ENCODE data around the gene DAPK1.

DAPK1 gene

DNA sequence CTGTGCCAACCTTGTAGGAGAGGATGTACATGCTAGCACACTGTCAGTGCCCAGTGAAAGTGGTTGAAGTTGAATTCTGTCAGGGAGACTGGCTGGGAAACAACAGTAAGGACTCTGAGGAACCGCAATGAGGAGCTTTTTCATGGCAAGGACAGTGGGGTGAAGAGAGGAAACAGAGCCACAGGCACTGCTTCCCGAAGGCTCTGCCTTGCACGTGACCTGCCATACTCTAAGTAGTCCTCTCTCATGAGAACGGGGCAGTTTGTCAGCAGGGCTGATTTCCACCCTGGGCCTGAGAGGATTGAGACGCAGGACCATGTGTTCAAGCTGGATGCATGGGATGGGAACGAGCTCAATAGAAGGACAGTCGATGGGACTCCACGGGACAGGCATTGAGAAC lies 121.7 kb downstream of the DAPK1 start:
- H3K9me2 ChIP-seq (ENCODE audit: low read depth, low read length) = no peaks in the 10 kb centered on the region
- no peaks in the 10 kb centered on the region for H4K20me1 ChIP-seq (ENCODE audit: insufficient read depth, low read length)
- H3K4me2 ChIP-seq (ENCODE audit: low read length) = no peak overlapping the region
- no peak overlapping the region for H3K4me3 ChIP-seq (ENCODE audit: low read depth, low read length, poor library complexity, severe bottlenecking)
- no peak overlapping the region for H3K9ac ChIP-seq (ENCODE audit: low read length)
- no peak overlapping the region for H3K27ac ChIP-seq (ENCODE audit: low read depth, low read length, poor library complexity, severe bottlenecking)
- H3K79me2 ChIP-seq (ENCODE audit: insufficient read depth, low read length) = no peaks in the 10 kb centered on the region
- no peak overlapping the region for H2AFZ ChIP-seq (ENCODE audit: low read length)
- no peaks in the 10 kb centered on the region for H3K36me3 ChIP-seq (ENCODE audit: insufficient read depth, low read length)
- H3K27me3 ChIP-seq (ENCODE audit: insufficient read depth, low read length) = no peaks in the 10 kb centered on the region
- H3K9me3 ChIP-seq (ENCODE audit: low read length) = no peaks in the 10 kb centered on the region
- H3F3A ChIP-seq (ENCODE audit: insufficient read depth, low read length) = no peaks in the 10 kb centered on the region
- TF ChIP-seq, protein P1, sequence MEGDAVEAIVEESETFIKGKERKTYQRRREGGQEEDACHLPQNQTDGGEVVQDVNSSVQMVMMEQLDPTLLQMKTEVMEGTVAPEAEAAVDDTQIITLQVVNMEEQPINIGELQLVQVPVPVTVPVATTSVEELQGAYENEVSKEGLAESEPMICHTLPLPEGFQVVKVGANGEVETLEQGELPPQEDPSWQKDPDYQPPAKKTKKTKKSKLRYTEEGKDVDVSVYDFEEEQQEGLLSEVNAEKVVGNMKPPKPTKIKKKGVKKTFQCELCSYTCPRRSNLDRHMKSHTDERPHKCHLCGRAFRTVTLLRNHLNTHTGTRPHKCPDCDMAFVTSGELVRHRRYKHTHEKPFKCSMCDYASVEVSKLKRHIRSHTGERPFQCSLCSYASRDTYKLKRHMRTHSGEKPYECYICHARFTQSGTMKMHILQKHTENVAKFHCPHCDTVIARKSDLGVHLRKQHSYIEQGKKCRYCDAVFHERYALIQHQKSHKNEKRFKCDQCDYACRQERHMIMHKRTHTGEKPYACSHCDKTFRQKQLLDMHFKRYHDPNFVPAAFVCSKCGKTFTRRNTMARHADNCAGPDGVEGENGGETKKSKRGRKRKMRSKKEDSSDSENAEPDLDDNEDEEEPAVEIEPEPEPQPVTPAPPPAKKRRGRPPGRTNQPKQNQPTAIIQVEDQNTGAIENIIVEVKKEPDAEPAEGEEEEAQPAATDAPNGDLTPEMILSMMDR (IDR thresholded peaks at IDR 0.05; ENCODE audit: low read length) = no peak
- TF ChIP-seq EZH2 (IDR thresholded peaks at IDR 0.05; ENCODE audit: borderline replicate concordance, low read length) = no peak
- H3K4me1 ChIP-seq (ENCODE audit: insufficient read depth, low read length, severe bottlenecking) = no peaks in the 10 kb centered on the region

GRCh38 chr9:87620731-87621322 lies 123.2 kb downstream of the DAPK1 start:
- Histone ChIP-seq H3K4me1 (ENCODE audit: insufficient read depth, low read length, severe bottlenecking) (no peaks in the 10 kb centered on the region), H3K36me3 (ENCODE audit: insufficient read depth, low read length) (no peaks in the 10 kb centered on the region), H3F3A (ENCODE audit: insufficient read depth, low read length) (no peaks in the 10 kb centered on the region), H3K9me3 (ENCODE audit: low read length) (no peaks in the 10 kb centered on the region), H3K9me2 (ENCODE audit: low read depth, low read length) (no peaks in the 10 kb centered on the region), H3K4me2 (ENCODE audit: low read length) (no peak overlapping the region), H3K27ac (ENCODE audit: low read depth, low read length, poor library complexity, severe bottlenecking) (no peak overlapping the region), H3K4me3 (ENCODE audit: low read depth, low read length, poor library complexity, severe bottlenecking) (no peak overlapping the region), H3K9ac (ENCODE audit: low read length) (no peak overlapping the region), H4K20me1 (ENCODE audit: insufficient read depth, low read length) (no peaks in the 10 kb centered on the region), H3K27me3 (ENCODE audit: insufficient read depth, low read length) (no peaks in the 10 kb centered on the region), H2AFZ (ENCODE audit: low read length) (no peak overlapping the region), H3K79me2 (ENCODE audit: insufficient read depth, low read length) (no peaks in the 10 kb centered on the region)
- TF ChIP-seq, protein P1 (IDR thresholded peaks at IDR 0.05; ENCODE audit: low read length) = no peak
- TF ChIP-seq EZH2 (IDR thresholded peaks at IDR 0.05; ENCODE audit: borderline replicate concordance, low read length) = no peak

DNA sequence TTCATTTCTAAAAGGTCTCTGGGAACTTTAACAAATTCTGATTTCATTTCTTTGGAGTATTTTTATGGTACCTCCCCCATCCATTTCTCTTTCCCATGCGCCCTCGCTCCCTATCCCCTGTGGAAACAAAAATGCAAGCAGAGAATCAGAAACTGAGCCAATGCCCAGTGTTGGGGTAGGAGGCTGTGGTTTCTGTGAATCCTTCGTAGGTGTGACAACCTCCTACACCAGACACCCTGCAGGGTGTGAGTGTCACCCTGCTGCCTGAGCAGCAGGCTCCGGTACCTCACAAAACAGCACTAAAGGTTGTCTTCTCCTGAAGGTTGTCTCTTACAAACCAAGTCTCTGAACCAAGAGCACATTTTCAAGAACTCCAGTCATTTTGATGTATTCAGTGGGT lies 124.4 kb downstream of the DAPK1 start:
- TF ChIP-seq, protein P1 (IDR thresholded peaks at IDR 0.05; ENCODE audit: low read length) = no peak
- TF ChIP-seq EZH2 (IDR thresholded peaks at IDR 0.05; ENCODE audit: borderline replicate concordance, low read length) = no peak

More for the DNA sequence above, 124.4 kb downstream of the DAPK1 start:
- Histone ChIP-seq H3K36me3 (ENCODE audit: insufficient read depth, low read length) (no peaks in the 10 kb centered on the region), H3K4me2 (ENCODE audit: low read length) (no peak overlapping the region), H3K4me1 (ENCODE audit: insufficient read depth, low read length, severe bottlenecking) (no peaks in the 10 kb centered on the region), H3K27ac (ENCODE audit: low read depth, low read length, poor library complexity, severe bottlenecking) (no peak overlapping the region), H2AFZ (ENCODE audit: low read length) (no peak overlapping the region), H3K9me3 (ENCODE audit: low read length) (no peaks in the 10 kb centered on the region), H3K4me3 (ENCODE audit: low read depth, low read length, poor library complexity, severe bottlenecking) (no peak overlapping the region), H3K79me2 (ENCODE audit: insufficient read depth, low read length) (no peaks in the 10 kb centered on the region), H3K9me2 (ENCODE audit: low read depth, low read length) (no peaks in the 10 kb centered on the region), H3K9ac (ENCODE audit: low read length) (no peak overlapping the region), H4K20me1 (ENCODE audit: insufficient read depth, low read length) (no peaks in the 10 kb centered on the region), H3K27me3 (ENCODE audit: insufficient read depth, low read length) (no peaks in the 10 kb centered on the region), H3F3A (ENCODE audit: insufficient read depth, low read length) (no peaks in the 10 kb centered on the region)

All from OCI-LY1 (cell line).